ENCODE measurements around the gene MYO10. TPM values are rescaled to one million over a fixed set of nuclear protein-coding genes. Genes with fewer than 3 reads are reported as not detected.

The MYO10 gene
- total and polyA plus RNA-seq, 2 of the 8 experiments (the other 6 are each of a cell fraction or from before 2014, with no cell fraction given), result 21.5 to 107 TPM

DNA sequence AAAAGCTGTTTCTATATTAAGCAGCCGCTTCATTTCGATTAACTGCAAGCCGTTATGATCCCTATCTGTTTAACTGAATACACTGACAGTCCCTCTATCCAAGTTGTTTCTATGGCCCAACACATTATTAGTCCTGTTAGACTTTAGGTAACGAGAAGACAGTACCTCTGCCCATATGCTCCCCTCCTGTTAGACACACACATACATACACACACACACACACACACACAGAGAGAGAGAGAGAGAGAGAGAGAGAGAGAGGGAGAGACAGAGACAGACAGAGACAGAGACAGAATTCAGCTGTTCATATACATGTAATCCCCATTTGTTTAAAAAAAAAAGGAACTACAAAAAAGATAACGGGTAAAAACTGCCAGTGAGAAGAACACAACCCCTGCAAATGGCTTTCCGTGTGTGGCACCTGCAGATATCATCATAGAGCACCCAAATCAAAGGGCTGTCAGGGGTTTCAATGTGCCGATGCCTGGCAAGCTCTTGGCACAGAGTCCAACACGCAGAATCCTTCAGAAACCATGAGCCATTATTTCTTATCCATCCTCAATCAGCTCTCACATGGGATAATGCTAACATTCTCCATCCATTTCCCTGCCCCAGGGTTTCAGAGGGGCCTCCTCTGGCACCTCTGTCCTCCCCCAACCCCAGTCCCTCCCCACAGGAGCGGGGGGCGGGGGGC, 144.0 kb downstream of the MYO10 start:
- H3K9ac ChIP-seq (replicated peaks in 1 of 4; ENCODE audit: extremely low read depth in 1 of 4, low read depth in 3 of 4, low read length in 3 of 4), result no peak overlapping the region
- H2AK5ac ChIP-seq (ENCODE audit: low read depth, low read length), result no peak overlapping the region
- H3K18ac ChIP-seq (ENCODE audit: extremely low read depth, low read length), result no peak overlapping the region
- H3K4ac ChIP-seq (replicated peaks; ENCODE audit: insufficient read length, low read depth, low read length), result no peak overlapping the region
- no peak overlapping the region for H3K23ac ChIP-seq (ENCODE audit: insufficient read length)
- H3K27me3 ChIP-seq (replicated peaks in 1 of 4; ENCODE audit: control insufficient read depth in 3 of 4, extremely low read depth in 1 of 4, insufficient read depth in 3 of 4, low read length in 3 of 4), result no peaks in the 10 kb centered on the region
- H3K4me1 ChIP-seq (replicated peaks in 1 of 4; ENCODE audit: control insufficient read depth in 3 of 4, insufficient read depth in 4 of 4, low read length in 3 of 4), result peaks cover 0 to 5% (median under 1%) of the 10 kb centered on the region in 4 experiments; a peak in 3 of 7 replicates
- no peak overlapping the region for H3K4me3 ChIP-seq (ENCODE audit: extremely low read depth in 1 of 4, insufficient read depth in 2 of 4, low read depth in 3 of 4, low read length in 4 of 4)
- no peaks in the 10 kb centered on the region for H4K20me1 ChIP-seq (replicated peaks in 1 of 2; ENCODE audit: control insufficient read depth in 1 of 2, insufficient read depth in 2 of 2, low read length in 2 of 2)
- H3K27ac ChIP-seq (ENCODE audit: low read depth, low read length), result no peak overlapping the region
- no peak overlapping the region for H4K91ac ChIP-seq (replicated peaks; ENCODE audit: insufficient read length, low read length)
- H3K36me3 ChIP-seq (ENCODE audit: control insufficient read depth in 2 of 4, insufficient read depth in 4 of 4, low read length in 3 of 4), result no peaks in the 10 kb centered on the region
- H2BK20ac ChIP-seq (ENCODE audit: low read length), result no peak overlapping the region
- H2BK12ac ChIP-seq (ENCODE audit: low read depth, low read length), result 0 out of 2 replicates have a peak overlapping the region, but pooled peaks have one; percentile 39
- peaks cover 0 to 11% of the 10 kb centered on the region in 2 experiments; a peak in 1 of 4 replicates for H3K79me2 ChIP-seq (ENCODE audit: control insufficient read depth in 1 of 2, insufficient read depth in 2 of 2, low read length in 2 of 2)
- FAIRE-seq (no peak), DNase-seq (ENCODE audit: low read depth in 1 of 2, low spot score in 2 of 2) (no peak)
- WGBS, 2 experiments (ENCODE audit: extremely low coverage in 1 of 2, insufficient coverage in 1 of 2, insufficient read length in 1 of 2, insufficient replicate concordance in 2 of 2, low coverage in 1 of 2, low lambda C conversion rate in 2 of 2, missing lambda C conversion rate in 1 of 2), result 89% methylated on average over 8 of the region's 10 CpGs; no CpG with 5 or more reads in 1 of the 2 experiments
- H2BK5ac ChIP-seq (ENCODE audit: low read depth, low read length), result no peak overlapping the region
- no peak overlapping the region for H4K8ac ChIP-seq (ENCODE audit: extremely low read depth, insufficient read depth, low read length)
- no peak overlapping the region for H4K5ac ChIP-seq (ENCODE audit: insufficient read length, low read depth, low read length)
- H3K4me2 ChIP-seq (ENCODE audit: insufficient read depth in 1 of 2, low read depth in 2 of 2, low read length in 2 of 2), result no peak overlapping the region
- H3K23me2 ChIP-seq (ENCODE audit: low read depth, low read length), result no peaks in the 10 kb centered on the region; the same call in 1 of the 2 replicates
- H3K79me1 ChIP-seq (ENCODE audit: low read depth, low read length), result no peaks in the 10 kb centered on the region; the same call in 1 of the 2 replicates
- H3K9me3 ChIP-seq (ENCODE audit: insufficient read depth in 2 of 2, low read depth in 1 of 2, low read length in 1 of 2), result no peaks in the 10 kb centered on the region
- no peak overlapping the region for H2BK15ac ChIP-seq (ENCODE audit: low read length)
- POLR2A ChIA-PET (ENCODE audit: partially characterized antibody), result no interaction called here
- CTCF ChIA-PET (ENCODE audit: partially characterized antibody), result interaction anchor here (0.6 to 4.5 kb wide), 34 partner anchors 8 to 991 kb away, joined by 3 to 60 read pairs (median 3); no protein-coding TSS in a partner anchor
- no peak overlapping the region for H2BK120ac ChIP-seq (replicated peaks; ENCODE audit: low read depth, low read length)
- H2AFZ ChIP-seq (ENCODE audit: low read length), result no peak overlapping the region
- H3K14ac ChIP-seq (ENCODE audit: insufficient read length), result no peak overlapping the region
- no peak overlapping the region for H3K56ac ChIP-seq (replicated peaks; ENCODE audit: insufficient read length, low read depth, low read length)
- TF ChIP-seq, protein P1, sequence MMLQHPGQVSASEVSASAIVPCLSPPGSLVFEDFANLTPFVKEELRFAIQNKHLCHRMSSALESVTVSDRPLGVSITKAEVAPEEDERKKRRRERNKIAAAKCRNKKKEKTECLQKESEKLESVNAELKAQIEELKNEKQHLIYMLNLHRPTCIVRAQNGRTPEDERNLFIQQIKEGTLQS (IDR thresholded peaks at IDR 0.05; ENCODE audit: insufficient read depth, low read depth, low read length), result no peak
- no peak for TF ChIP-seq RFX5 (IDR thresholded peaks at IDR 0.05; ENCODE audit: borderline replicate concordance, low read depth, low read length)
- TF ChIP-seq GABPA (IDR thresholded peaks at IDR 0.05; ENCODE audit: borderline replicate concordance, insufficient read depth, low read length), result no peak
- no peak for TF ChIP-seq CHD2 (IDR thresholded peaks at IDR 0.05; ENCODE audit: low read length)
